Subcutaneous abdominal adipose tissue (tissue), 5 donors: ENCODE results near the gene DHX38.

ENCODE experiments used
- H3K27ac ChIP-seq: one replicate; pipeline ENCODE4 v1.7.0; 2013; ENCODE audit warnings: low read depth, mild to moderate bottlenecking, inconsistent platforms, low read length, moderate library complexity
- H3K27me3 ChIP-seq, 5 donors: one replicate each; pipeline ENCODE4 v1.7.0; 2013; ENCODE audit warnings: low read length in 5 of 5, inconsistent platforms in 1 of 5; ENCODE audit not compliant: control insufficient read depth in 5 of 5, insufficient read depth in 4 of 5
- H3K36me3 ChIP-seq, 5 donors: one replicate each; pipeline ENCODE4 v1.7.0; 2013; ENCODE audit warnings: low read length in 5 of 5; ENCODE audit not compliant: control insufficient read depth in 5 of 5, insufficient read depth in 5 of 5
- H3K4me1 ChIP-seq, 5 donors: one replicate each; pipeline ENCODE4 v1.7.0; 2013; ENCODE audit warnings: low read length in 5 of 5, mild to moderate bottlenecking in 3 of 5, moderate library complexity in 1 of 5; ENCODE audit not compliant: control insufficient read depth in 5 of 5, insufficient read depth in 5 of 5
- H3K4me3 ChIP-seq, 5 donors: one replicate each; pipeline ENCODE4 v1.7.0; 2013; ENCODE audit warnings: low read length in 5 of 5, low read depth in 1 of 5
- H3K9ac ChIP-seq, 5 donors: one replicate each; pipeline ENCODE4 v1.7.0; 2013; ENCODE audit warnings: low read length in 5 of 5, mild to moderate bottlenecking in 4 of 5, moderate library complexity in 3 of 5
- H3K9me3 ChIP-seq, 5 donors: one replicate each; pipeline ENCODE4 v1.7.0; 2013; ENCODE audit warnings: low read length in 5 of 5; ENCODE audit not compliant: control insufficient read depth in 5 of 5
- donor health status: healthy.
- donor health status: healthy.
- donor health status: healthy.
- donor health status: healthy.
- donor health status: healthy.

The DHX38 gene

DNA sequence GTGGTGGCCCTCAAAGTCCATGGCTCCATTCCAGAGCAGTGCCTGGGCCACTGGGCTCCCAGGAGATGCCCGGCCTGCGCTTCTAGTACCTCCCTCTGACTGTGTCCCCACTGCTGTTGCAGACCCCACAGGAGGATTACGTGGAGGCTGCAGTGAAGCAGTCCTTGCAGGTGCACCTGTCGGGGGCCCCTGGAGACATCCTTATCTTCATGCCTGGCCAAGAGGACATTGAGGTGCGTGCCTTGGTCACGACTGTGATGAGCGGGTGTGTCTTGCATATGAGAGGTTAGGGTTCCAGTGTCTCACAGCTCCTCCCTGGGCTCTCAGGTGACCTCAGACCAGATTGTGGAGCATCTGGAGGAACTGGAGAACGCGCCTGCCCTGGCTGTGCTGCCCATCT is 11.3 kb downstream of the DHX38 start:
- H3K9me3 ChIP-seq: no peaks in the 10 kb centered on the region
- H3K27ac ChIP-seq: no peak overlapping the region
- no peak overlapping the region for H3K9ac ChIP-seq
- no peak overlapping the region for H3K4me3 ChIP-seq
- no peaks in the 10 kb centered on the region for H3K4me1 ChIP-seq
- H3K36me3 ChIP-seq: peaks cover 6 to 100% (median 99%) of the 10 kb centered on the region in 5 donors
- H3K27me3 ChIP-seq: no peaks in the 10 kb centered on the region

DNA sequence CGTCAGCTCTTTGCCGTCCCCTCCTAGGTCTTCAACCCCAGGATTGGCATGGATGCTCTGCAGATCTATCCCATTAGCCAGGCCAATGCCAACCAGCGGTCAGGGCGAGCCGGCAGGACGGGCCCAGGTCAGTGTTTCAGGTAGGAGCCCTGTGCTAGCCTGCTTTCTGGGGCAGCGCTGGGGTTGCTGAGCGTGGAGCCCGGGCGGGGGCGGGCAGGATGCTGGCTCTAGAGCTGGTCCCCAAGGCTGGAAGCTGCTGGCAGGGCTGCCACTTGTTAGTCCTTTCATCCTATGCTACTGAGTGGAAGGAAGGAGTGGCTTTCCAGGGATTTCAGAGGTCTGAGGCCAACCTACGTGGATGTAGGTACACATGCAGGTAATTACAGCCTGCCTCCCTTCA is 12.3 kb downstream of the DHX38 start:
- Histone ChIP-seq H3K4me3 (no peak overlapping the region), H3K4me1 (no peaks in the 10 kb centered on the region), H3K27me3 (no peaks in the 10 kb centered on the region), H3K9me3 (no peaks in the 10 kb centered on the region), H3K9ac (no peak overlapping the region), H3K27ac (no peak overlapping the region), H3K36me3 (peaks cover 9 to 100% (median 99%) of the 10 kb centered on the region in 5 donors)

DNA sequence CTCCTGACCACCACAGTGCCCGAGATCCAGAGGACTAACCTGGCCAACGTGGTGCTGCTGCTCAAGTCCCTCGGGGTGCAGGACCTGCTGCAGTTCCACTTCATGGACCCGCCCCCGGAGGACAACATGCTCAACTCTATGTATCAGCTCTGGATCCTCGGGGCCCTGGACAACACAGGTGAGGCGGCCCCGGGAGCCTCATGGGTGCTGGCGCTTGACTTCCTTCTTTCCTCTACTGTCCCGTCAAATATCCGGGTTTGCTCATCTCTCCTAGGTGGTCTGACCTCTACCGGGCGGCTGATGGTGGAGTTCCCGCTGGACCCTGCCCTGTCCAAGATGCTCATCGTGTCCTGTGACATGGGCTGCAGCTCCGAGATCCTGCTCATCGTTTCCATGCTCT is 13.7 kb downstream of the DHX38 start:
- no peak overlapping the region for H3K9ac ChIP-seq
- H3K4me1 ChIP-seq: no peaks in the 10 kb centered on the region
- no peaks in the 10 kb centered on the region for H3K27me3 ChIP-seq
- peaks cover 6 to 100% (median 99%) of the 10 kb centered on the region in 5 donors for H3K36me3 ChIP-seq
- no peak overlapping the region for H3K27ac ChIP-seq
- H3K4me3 ChIP-seq: no peak overlapping the region
- H3K9me3 ChIP-seq: no peaks in the 10 kb centered on the region

DNA sequence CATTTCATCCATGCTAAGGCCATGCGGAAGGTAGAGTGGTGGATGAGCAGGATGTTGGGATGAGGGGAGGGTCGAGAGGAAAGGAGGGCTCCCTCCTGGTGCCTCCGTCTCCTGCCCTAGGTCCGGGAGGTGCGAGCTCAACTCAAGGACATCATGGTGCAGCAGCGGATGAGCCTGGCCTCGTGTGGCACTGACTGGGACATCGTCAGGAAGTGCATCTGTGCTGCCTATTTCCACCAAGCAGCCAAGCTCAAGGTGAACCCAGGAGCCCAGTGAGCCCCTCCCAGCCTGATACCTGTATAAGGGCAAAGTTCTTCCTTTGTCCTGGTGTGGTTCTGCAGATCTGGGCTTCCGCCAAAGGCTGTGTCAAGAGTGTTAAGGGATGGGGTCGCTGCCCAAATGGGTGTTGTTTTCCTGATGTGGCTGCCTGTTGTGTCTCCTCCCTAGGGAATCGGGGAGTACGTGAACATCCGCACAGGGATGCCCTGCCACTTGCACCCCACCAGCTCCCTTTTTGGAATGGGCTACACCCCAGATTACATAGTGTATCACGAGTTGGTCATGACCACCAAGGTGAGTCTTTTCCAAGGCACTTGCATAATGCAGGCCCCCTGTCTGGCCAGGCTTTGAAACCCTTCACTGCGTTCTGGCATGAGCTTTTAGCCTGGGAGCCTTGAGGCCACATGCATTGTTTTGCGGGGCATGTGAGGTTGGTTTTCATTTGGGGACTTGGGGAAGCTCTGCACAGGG is 14.9 kb downstream of the DHX38 start:
- no peaks in the 10 kb centered on the region for H3K27me3 ChIP-seq
- peaks cover 6 to 100% (median 95%) of the 10 kb centered on the region in 5 donors for H3K36me3 ChIP-seq
- no peak overlapping the region for H3K4me3 ChIP-seq
- H3K9ac ChIP-seq: no peak overlapping the region
- H3K4me1 ChIP-seq: no peaks in the 10 kb centered on the region
- no peak overlapping the region for H3K27ac ChIP-seq
- no peaks in the 10 kb centered on the region for H3K9me3 ChIP-seq

DNA sequence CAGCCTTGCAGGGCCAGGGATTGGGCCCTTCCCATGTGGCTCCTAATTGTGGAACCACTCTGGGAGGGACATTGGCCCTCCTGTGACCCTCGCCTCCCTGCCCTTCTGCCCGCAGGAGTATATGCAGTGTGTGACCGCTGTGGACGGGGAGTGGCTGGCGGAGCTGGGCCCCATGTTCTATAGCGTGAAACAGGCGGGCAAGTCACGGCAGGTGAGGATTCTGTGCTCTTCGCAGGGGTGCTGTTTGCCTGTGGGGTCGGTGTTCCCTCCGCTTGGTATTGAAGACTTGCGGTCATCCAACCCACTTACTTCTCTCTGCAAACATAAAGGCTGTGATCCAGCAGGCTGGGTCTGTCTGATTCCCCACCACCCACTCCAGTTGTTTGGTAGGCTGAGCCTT is 15.7 kb downstream of the DHX38 start:
- Histone ChIP-seq H3K9me3 (no peaks in the 10 kb centered on the region), H3K27me3 (no peaks in the 10 kb centered on the region), H3K9ac (no peak overlapping the region), H3K4me1 (no peaks in the 10 kb centered on the region), H3K36me3 (peaks cover 6 to 93% (median 88%) of the 10 kb centered on the region in 5 donors), H3K27ac (no peak overlapping the region), H3K4me3 (no peak overlapping the region)

DNA sequence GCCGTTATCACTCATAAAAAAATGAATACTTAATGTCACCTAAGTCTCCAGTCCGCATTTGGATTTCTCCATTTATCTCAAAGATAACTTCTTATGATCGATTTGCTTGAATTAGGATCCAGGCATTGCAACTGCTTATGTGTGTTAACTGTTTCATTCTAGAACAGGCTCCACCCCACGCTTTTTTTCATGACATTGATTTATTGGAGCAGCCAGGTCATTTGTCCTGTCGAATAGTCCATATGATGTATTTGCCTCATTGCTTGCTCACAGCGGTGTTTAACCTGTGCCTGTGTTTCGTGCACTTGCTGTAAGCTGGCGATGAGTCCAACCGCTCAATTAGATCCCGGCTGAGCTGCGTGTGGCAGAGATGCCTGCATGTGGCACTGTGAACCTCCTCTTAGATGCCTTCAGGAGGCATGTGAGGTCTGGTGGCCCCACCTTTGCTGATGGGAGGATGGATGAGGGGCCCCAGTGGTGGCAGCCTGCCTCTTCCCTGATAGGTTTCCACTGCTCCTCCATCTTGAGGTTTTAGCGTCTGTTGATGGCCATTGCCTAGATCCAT is 16.4 kb downstream of the DHX38 start:
- no peak overlapping the region for H3K27ac ChIP-seq
- H3K27me3 ChIP-seq: no peaks in the 10 kb centered on the region
- peaks cover 6 to 86% (median 80%) of the 10 kb centered on the region in 5 donors for H3K36me3 ChIP-seq
- no peak overlapping the region for H3K9ac ChIP-seq
- no peaks in the 10 kb centered on the region for H3K4me1 ChIP-seq
- H3K4me3 ChIP-seq: no peak overlapping the region
- H3K9me3 ChIP-seq: no peaks in the 10 kb centered on the region

DNA sequence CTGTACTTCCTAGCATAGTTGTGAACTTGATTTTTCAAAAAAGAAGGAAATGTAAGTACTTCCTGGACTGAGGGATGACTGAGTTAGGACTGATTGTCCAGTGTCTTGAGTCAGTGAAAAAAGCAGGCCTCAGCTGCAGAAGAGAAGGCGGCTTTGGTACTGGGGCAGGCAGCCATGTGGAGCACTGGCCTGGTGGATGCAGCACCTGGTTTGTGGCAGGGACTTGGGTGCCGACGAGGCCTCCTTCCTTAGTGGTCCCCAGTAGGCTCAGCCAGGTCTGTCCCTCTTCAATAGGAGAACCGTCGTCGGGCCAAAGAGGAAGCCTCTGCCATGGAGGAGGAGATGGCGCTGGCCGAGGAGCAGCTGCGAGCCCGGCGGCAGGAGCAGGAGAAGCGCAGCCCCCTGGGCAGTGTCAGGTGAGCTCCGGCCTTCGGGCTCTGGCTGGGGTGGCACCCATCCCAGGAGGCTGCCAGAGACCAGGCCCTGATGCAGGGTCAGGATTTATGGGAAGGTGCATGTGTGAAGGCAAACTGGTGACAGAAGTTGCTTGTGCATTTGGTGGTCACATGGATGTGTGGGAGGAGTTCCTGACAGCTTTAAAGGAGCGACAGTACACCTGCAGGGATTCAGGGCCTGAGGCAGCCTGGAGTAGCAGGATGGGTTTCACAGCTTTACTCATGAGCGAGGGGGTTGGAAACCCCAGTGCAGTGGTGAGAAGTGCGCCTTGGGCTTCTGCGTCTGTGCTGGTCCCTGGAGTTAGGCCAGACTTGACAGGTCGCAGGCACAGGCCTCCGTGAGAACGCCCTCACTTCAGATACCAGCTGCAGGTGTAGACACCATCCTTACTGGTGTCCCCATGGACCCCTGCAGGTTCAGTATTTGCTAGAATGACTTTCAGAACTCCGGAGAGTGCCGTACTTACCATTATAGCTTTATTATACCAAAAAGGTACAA is 17.3 kb downstream of the DHX38 start:
- Histone ChIP-seq H3K36me3 (peaks cover 6 to 77% (median 71%) of the 10 kb centered on the region in 5 donors), H3K4me1 (no peaks in the 10 kb centered on the region), H3K9ac (no peak overlapping the region), H3K4me3 (no peak overlapping the region), H3K27me3 (no peaks in the 10 kb centered on the region), H3K9me3 (no peaks in the 10 kb centered on the region), H3K27ac (no peak overlapping the region)

DNA sequence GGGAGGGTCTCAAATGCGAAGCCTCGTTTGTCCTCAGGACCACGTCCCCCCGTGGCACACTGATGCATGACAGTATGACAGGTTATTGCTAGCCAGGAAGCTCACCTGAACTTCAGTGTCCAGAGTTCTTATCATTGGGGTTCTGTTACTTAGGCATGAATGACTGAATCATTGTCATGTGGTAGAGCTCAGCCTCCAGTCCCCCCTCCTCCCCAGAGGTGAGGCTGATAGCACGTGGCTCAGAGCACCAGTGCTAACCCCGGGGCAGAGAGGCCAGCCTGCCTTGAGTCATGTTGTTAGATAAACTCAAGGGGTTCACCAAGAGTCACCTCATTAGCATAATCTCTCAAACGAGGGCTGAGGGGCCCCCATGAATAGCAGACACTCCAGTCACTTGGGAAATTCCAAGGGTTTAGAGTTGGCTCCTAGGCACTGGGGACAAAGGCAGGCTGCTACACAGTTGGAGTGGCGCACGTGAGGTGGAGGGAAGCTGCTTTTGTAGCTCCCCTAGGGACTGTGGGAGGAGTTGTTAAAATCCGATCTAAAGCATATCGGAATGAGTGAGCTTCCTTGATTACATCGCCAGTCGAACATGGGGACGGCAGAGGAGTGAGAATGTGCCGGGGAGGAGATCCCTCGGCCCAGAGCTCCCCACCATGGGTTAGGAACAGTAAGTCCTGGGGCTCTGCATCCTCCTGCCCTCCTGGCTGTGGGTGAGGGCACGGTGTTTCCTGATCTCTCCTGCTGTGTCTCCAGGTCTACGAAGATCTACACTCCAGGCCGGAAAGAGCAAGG is 18.2 kb downstream of the DHX38 start:
- Histone ChIP-seq H3K9ac (no peak overlapping the region), H3K36me3 (peaks cover 6 to 68% (median 65%) of the 10 kb centered on the region in 5 donors), H3K9me3 (no peaks in the 10 kb centered on the region), H3K27me3 (no peaks in the 10 kb centered on the region), H3K27ac (no peak overlapping the region), H3K4me1 (no peaks in the 10 kb centered on the region), H3K4me3 (no peak overlapping the region)

DNA sequence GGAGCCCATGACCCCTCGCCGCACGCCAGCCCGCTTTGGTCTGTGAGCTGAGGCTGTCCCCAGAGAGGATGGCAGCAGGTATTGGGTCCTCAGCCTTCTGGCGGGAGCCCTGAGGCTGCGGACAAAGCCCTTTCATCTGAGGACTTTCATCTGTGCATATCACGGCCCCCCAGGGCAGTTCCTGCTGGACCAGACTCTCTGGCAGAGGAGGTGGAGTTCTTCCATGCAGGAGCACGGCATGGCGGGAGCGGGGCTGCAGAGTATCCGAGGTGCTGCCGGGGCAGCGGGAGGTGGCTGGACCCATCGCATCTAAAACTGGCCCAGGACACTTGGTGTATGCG is 18.8 kb downstream of the DHX38 start:
- no peaks in the 10 kb centered on the region for H3K27me3 ChIP-seq
- H3K27ac ChIP-seq: no peak overlapping the region
- H3K4me3 ChIP-seq: no peak overlapping the region
- peaks cover 6 to 62% (median 60%) of the 10 kb centered on the region in 5 donors for H3K36me3 ChIP-seq
- no peaks in the 10 kb centered on the region for H3K4me1 ChIP-seq
- H3K9me3 ChIP-seq: no peaks in the 10 kb centered on the region
- H3K9ac ChIP-seq: no peak overlapping the region
